HepG2 (cell line): ENCODE measurements around the gene C5AR2. TPM values are rescaled to one million over a fixed set of nuclear protein-coding genes. Genes with fewer than 3 reads are reported as not detected.

Experiments used
- ARNTL ChIP-seq: sonication (generic); formaldehyde crosslinking; IDR thresholded peaks from 2 replicates; pipeline ENCODE4 v1.4.0; 2020; ENCODE audit warnings: mild to moderate bottlenecking, missing genetic modification reagents
- CBX5 ChIP-seq: sonication (generic); formaldehyde crosslinking; IDR thresholded peaks from 2 replicates; pipeline ENCODE4 v1.4.0; 2020; ENCODE audit warnings: missing genetic modification reagents, borderline replicate concordance
- CCDC6 ChIP-seq: sonication (generic); formaldehyde crosslinking; IDR thresholded peaks from 2 replicates; pipeline ENCODE4 v1.8.1; 2022; ENCODE audit warnings: mild to moderate bottlenecking, missing genetic modification reagents, moderate library complexity
- CEBPZ ChIP-seq: IDR thresholded peaks from 2 replicates; pipeline ENCODE4 v1.6.1; 2012; ENCODE audit warnings: low read length, improper control_type of control experiment
- CENPX ChIP-seq: sonication (generic); formaldehyde crosslinking; IDR thresholded peaks from 2 replicates; pipeline ENCODE4 v1.9.0; 2021; ENCODE audit warnings: mild to moderate bottlenecking, missing genetic modification reagents, moderate library complexity
- GLI4 ChIP-seq: sonication (generic); formaldehyde crosslinking; IDR thresholded peaks from 2 replicates; pipeline ENCODE4 v1.5.1; 2020; ENCODE audit warnings: missing genetic modification reagents, mild to moderate bottlenecking, moderate library complexity, borderline replicate concordance
- HIVEP1 ChIP-seq: sonication (generic); formaldehyde crosslinking; IDR thresholded peaks from 2 replicates; pipeline ENCODE4 v1.4.0; 2020; ENCODE audit warnings: mild to moderate bottlenecking, missing genetic modification reagents
- HMGA1 ChIP-seq: sonication (generic); formaldehyde crosslinking; conservative IDR thresholded peaks from 2 replicates; pipeline ENCODE4 v1.4.0; 2020; ENCODE audit warnings: missing genetic modification reagents
- HNRNPH1 ChIP-seq: fragments of 200-400 bp; formaldehyde crosslinking; optimal IDR thresholded peaks from 2 replicates; pipeline ENCODE3; 2017; ENCODE audit warnings: mild to moderate bottlenecking, low read depth, low read length
- HNRNPUL1 ChIP-seq: fragments of 200-400 bp; formaldehyde crosslinking; IDR thresholded peaks from 2 replicates; pipeline ENCODE4 v1.6.1; 2017; ENCODE audit warnings: low read depth, mild to moderate bottlenecking, low read length, moderate library complexity
- IRF2 ChIP-seq: IDR thresholded peaks from 2 replicates; pipeline ENCODE4 v1.6.1; 2018; ENCODE audit warnings: missing genetic modification reagents, missing compliant biosample characterization
- IRF9 ChIP-seq: sonication (generic); formaldehyde crosslinking; IDR thresholded peaks from 2 replicates; pipeline ENCODE4 v1.8.0; 2022; ENCODE audit warnings: missing genetic modification reagents, mild to moderate bottlenecking, borderline replicate concordance
- JDP2 ChIP-seq: sonication (generic); formaldehyde crosslinking; IDR thresholded peaks from 2 replicates; pipeline ENCODE4 v1.8.1; 2022; ENCODE audit warnings: missing genetic modification reagents, borderline replicate concordance
- KAT8 ChIP-seq: IDR thresholded peaks from 2 replicates; pipeline ENCODE4 v1.6.1; 2016; ENCODE audit warnings: missing genetic modification reagents, missing compliant biosample characterization
- KDM5A ChIP-seq: fragments of 200-600 bp; sonication (generic); IDR thresholded peaks from 2 replicates; pipeline ENCODE4 v1.7.0; 2018; ENCODE audit warnings: antibody characterized with exemption, mild to moderate bottlenecking, low read length, borderline replicate concordance
- MAX ChIP-seq: IDR thresholded peaks from 2 replicates; pipeline ENCODE4 v1.6.1; 2012; ENCODE audit warnings: inconsistent platforms
- MEIS2 ChIP-seq: sonication (generic); formaldehyde crosslinking; IDR thresholded peaks from 2 replicates; pipeline ENCODE4 v1.9.0; 2021; ENCODE audit warnings: mild to moderate bottlenecking, missing genetic modification reagents
- MYC ChIP-seq: sonication (generic); formaldehyde crosslinking; IDR thresholded peaks from 2 replicates; pipeline ENCODE4 v1.9.0; 2021; ENCODE audit warnings: missing genetic modification reagents, borderline replicate concordance
- SNAI1 ChIP-seq: sonication (generic); formaldehyde crosslinking; IDR thresholded peaks from 2 replicates; pipeline ENCODE4 v1.5.0; 2020; ENCODE audit warnings: mild to moderate bottlenecking, missing genetic modification reagents, borderline replicate concordance
- TBP ChIP-seq: sonication (generic); formaldehyde crosslinking; IDR thresholded peaks from 2 replicates; pipeline ENCODE4 v1.5.0; 2020; ENCODE audit warnings: missing genetic modification reagents
- ZNF160 ChIP-seq: sonication (generic); formaldehyde crosslinking; IDR thresholded peaks from 2 replicates; pipeline ENCODE4 v1.8.0; 2022; ENCODE audit warnings: mild to moderate bottlenecking, inconsistent platforms, missing genetic modification reagents
- ZNF260 ChIP-seq: sonication (generic); formaldehyde crosslinking; IDR thresholded peaks from 2 replicates; pipeline ENCODE4 v1.4.0; 2020; ENCODE audit warnings: missing genetic modification reagents, low read depth, mild to moderate bottlenecking, borderline replicate concordance
- ZNF547 ChIP-seq: sonication (generic); formaldehyde crosslinking; IDR thresholded peaks from 2 replicates; pipeline ENCODE4 v1.5.1; 2020; ENCODE audit warnings: mild to moderate bottlenecking, missing genetic modification reagents
- ZNF576 ChIP-seq: sonication (generic); formaldehyde crosslinking; IDR thresholded peaks from 2 replicates; pipeline ENCODE4 v1.4.0; 2020; ENCODE audit warnings: mild to moderate bottlenecking, missing genetic modification reagents
- ZNF775 ChIP-seq: sonication (generic); formaldehyde crosslinking; IDR thresholded peaks from 2 replicates; pipeline ENCODE4 v1.4.0; 2020; ENCODE audit warnings: missing genetic modification reagents, mild to moderate bottlenecking, moderate library complexity, borderline replicate concordance
- ZNF782 ChIP-seq: sonication (generic); formaldehyde crosslinking; IDR thresholded peaks from 2 replicates; pipeline ENCODE4 v1.4.0; 2020; ENCODE audit warnings: missing genetic modification reagents, mild to moderate bottlenecking, borderline replicate concordance
- ZNF839 ChIP-seq: sonication (generic); formaldehyde crosslinking; IDR thresholded peaks from 2 replicates; pipeline ENCODE4 v1.4.0; 2020; ENCODE audit warnings: missing genetic modification reagents, mild to moderate bottlenecking, borderline replicate concordance
- polyA plus RNA-seq, 8 experiments: library from polyadenylated mRNA; depleted of rRNA in 3 of 8; stranded (reverse) in 7 of 8; unstranded in 1 of 8; fragments of >200 nt; fragmentation: Illumina TruSeq in 4 of 8; extraction: Trizol in 4 of 8; gene quantifications; 2 replicates each; pipeline versions ENCODE4 v1.2.1 to v1.2.3, GENCODE V29; 2011 to 2016; ENCODE audit warnings: low read depth in 4 of 8, missing spikeins in 1 of 8, mixed read lengths in 1 of 8; ENCODE audit not compliant: insufficient read depth in 1 of 8
- total RNA-seq, 5 experiments: library from RNA; depleted of rRNA; stranded (reverse); fragments of >200 nt; fragmentation: Illumina TruSeq; extraction: Trizol; gene quantifications; 2 replicates each; pipeline ENCODE4 v1.2.3, GENCODE V29; 2016; ENCODE audit warnings: low read depth in 1 of 5
- TF ChIP-seq, protein P1 (sequence below): sonication (generic); formaldehyde crosslinking; IDR thresholded peaks from 2 replicates; pipeline ENCODE4 v1.8.1; 2023; ENCODE audit warnings: missing genetic modification reagents, mild to moderate bottlenecking, borderline replicate concordance

C5AR2 gene
- total and polyA plus RNA-seq, 2 of the 13 experiments (the other 11 are each of a cell fraction or from before 2014, with no cell fraction given), result 0.09 to 0.24 TPM

GRCh38 chr19:47353307-47353712 is 21.3 kb downstream of the C5AR2 start (continued):
- TF ChIP-seq KDM5A, result no peak
- TF ChIP-seq TBP (CRISPR knock-in tag), result no peak
- TF ChIP-seq ZNF547 (CRISPR knock-in tag), result no peak
- peak; percentile 57 for TF ChIP-seq KAT8 (CRISPR knock-in tag)
- TF ChIP-seq ZNF160 (CRISPR knock-in tag), result no peak
- TF ChIP-seq HMGA1 (CRISPR knock-in tag), result no peak
- no peak for TF ChIP-seq GLI4 (CRISPR knock-in tag)
- TF ChIP-seq ZNF782 (CRISPR knock-in tag), result peak; percentile 55; the same call in 1 of the 2 replicates
- TF ChIP-seq HNRNPUL1, result no peak
- TF ChIP-seq SNAI1 (CRISPR knock-in tag), result no peak
- TF ChIP-seq JDP2 (CRISPR knock-in tag), result no peak
- no peak for TF ChIP-seq ARNTL (CRISPR knock-in tag)
- no peak for TF ChIP-seq ZNF260
- TF ChIP-seq CENPX, result no peak
- TF ChIP-seq ZNF839 (CRISPR knock-in tag), result no peak
- TF ChIP-seq HIVEP1, result no peak
- 0 out of 2 replicates have a peak, but pooled peaks have one; percentile 28 for TF ChIP-seq IRF2 (CRISPR knock-in tag)
- TF ChIP-seq CBX5 (CRISPR knock-in tag), result peak; percentile 65; the same call in 1 of the 2 replicates
- no peak for TF ChIP-seq ZNF775 (CRISPR knock-in tag)
- TF ChIP-seq, protein P1, sequence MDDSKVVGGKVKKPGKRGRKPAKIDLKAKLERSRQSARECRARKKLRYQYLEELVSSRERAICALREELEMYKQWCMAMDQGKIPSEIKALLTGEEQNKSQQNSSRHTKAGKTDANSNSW (CRISPR knock-in tag), result no peak
- no peak for TF ChIP-seq ZNF576 (CRISPR knock-in tag)
- no peak for TF ChIP-seq CEBPZ
- no peak for TF ChIP-seq HNRNPH1
- no peak for TF ChIP-seq MEIS2 (CRISPR knock-in tag)
- peak; percentile 37; the same call in 1 of the 2 replicates for TF ChIP-seq CCDC6 (CRISPR knock-in tag)
- TF ChIP-seq IRF9 (CRISPR knock-in tag), result no peak; the same call in 1 of the 2 replicates
- peak; percentile 85 for TF ChIP-seq MYC (CRISPR knock-in tag)
- peak; percentile 84 for TF ChIP-seq MAX
